Stomach (tissue), 9 donors: ENCODE results near the gene SMYD4. TPM values are rescaled to one million over a fixed set of nuclear protein-coding genes. Genes with fewer than 3 reads are reported as not detected.
A peak's percentile ranks its signal among the peaks of the same experiment; 100 is the strongest.

Experiments used
- DNase-seq, 2 donors: peaks; one replicate each; pipeline versions ENCODE4 v3.0.0 to v3.0.0-alpha.2; 2013 to 2019
- H3K27ac ChIP-seq, 5 donors: fragments of 200-600 bp in 4 of 5; sonication (generic) in 4 of 5; one replicate each; pipeline ENCODE4 v1.5.1; 2013 to 2019; ENCODE audit warnings: mild to moderate bottlenecking in 1 of 5, moderate library complexity in 1 of 5
- H3K27me3 ChIP-seq, 3 donors: fragments of 200-600 bp; sonication (generic); one replicate each; pipeline ENCODE4 v1.5.1; 2017 to 2019; ENCODE audit warnings: mixed run types in 1 of 3
- H3K36me3 ChIP-seq, 4 donors: fragments of 200-600 bp; sonication (generic); 1 replicate in 3 of 4; 2 replicates in 1 of 4; pipeline ENCODE4 v1.5.1; 2016 to 2019
- H3K4me1 ChIP-seq, 4 donors: fragments of 200-600 bp; sonication (generic); one replicate each; pipeline ENCODE4 v1.5.1; 2016 to 2019
- H3K4me3 ChIP-seq, 4 donors: fragments of 200-600 bp; sonication (generic) in 3 of 4; one replicate each; pipeline ENCODE4 v1.5.1; 2016 to 2019; ENCODE audit warnings: mild to moderate bottlenecking in 1 of 4
- H3K9me3 ChIP-seq, 4 donors: fragments of 200-600 bp; sonication (generic); one replicate each; pipeline ENCODE4 v1.5.1; 2016 to 2019
- EP300 ChIP-seq: sonication (generic); formaldehyde crosslinking; IDR thresholded peaks from one replicate; pipeline ENCODE4 v1.6.1; 2017; ENCODE audit warnings: antibody characterized with exemption
- POLR2A ChIP-seq, 4 donors: fragments of 450-650 bp; IDR thresholded peaks; one replicate each; pipeline ENCODE4 v1.6.1; 2016; ENCODE audit warnings: antibody characterized with exemption in 4 of 4, control low read depth in 2 of 4, mild to moderate bottlenecking in 1 of 4, moderate library complexity in 1 of 4
- POLR2AphosphoS5 ChIP-seq, 3 donors: sonication (generic); formaldehyde crosslinking; IDR thresholded peaks; one replicate each; pipeline ENCODE4 v1.6.1; 2016; ENCODE audit warnings: antibody characterized with exemption in 3 of 3
- WGBS, 5 donors: extraction: QIAGEN DNeasy Blood & Tissue Kit in 3 of 5; methylation state at CpG; one replicate each; pipeline versions ENCODE4 v1.1.5 to v1.1.7; 2013 to 2018; 5-methylcytosine and 5-hydroxymethylcytosine counted together
- intact Hi-C: fragments of 100-400 bp; cut with DNase I; formaldehyde crosslinking; loops from one replicate; pipeline ENCODE4 v1.15.1; 2023; ENCODE audit warnings: low total_unique reads
- polyA plus RNA-seq, 3 donors: library from polyadenylated mRNA; stranded (reverse); fragments of 200-250 nt; gene quantifications; one replicate each; pipeline ENCODE4 v1.2.3, GENCODE V29; 2013
- total RNA-seq, 5 donors: library from RNA; depleted of rRNA; stranded (reverse); fragments of >200 nt; gene quantifications; one replicate each; pipeline versions ENCODE4 v1.1.0 to v1.2.3, GENCODE V29; 2014 to 2016
- TF ChIP-seq, protein P1 (sequence below), 7 experiments: fragments of 450-650 bp in 4 of 7; fragments of 200-600 bp in 3 of 7; sonication (generic) in 3 of 7; IDR thresholded peaks; one replicate each; pipeline ENCODE4 v1.5.1; 2016 to 2019; ENCODE audit warnings: antibody characterized with exemption in 7 of 7, control low read depth in 2 of 7, mild to moderate bottlenecking in 1 of 7
- donor health status: healthy with polysubstance abuse.
- donor health status: Bipolar disorder and iron deficiency.
- donor health status: healthy.

SMYD4 gene
- total and polyA plus RNA-seq, 8 donors, result 2.7 to 21.0 (median 6.0) TPM

DNA sequence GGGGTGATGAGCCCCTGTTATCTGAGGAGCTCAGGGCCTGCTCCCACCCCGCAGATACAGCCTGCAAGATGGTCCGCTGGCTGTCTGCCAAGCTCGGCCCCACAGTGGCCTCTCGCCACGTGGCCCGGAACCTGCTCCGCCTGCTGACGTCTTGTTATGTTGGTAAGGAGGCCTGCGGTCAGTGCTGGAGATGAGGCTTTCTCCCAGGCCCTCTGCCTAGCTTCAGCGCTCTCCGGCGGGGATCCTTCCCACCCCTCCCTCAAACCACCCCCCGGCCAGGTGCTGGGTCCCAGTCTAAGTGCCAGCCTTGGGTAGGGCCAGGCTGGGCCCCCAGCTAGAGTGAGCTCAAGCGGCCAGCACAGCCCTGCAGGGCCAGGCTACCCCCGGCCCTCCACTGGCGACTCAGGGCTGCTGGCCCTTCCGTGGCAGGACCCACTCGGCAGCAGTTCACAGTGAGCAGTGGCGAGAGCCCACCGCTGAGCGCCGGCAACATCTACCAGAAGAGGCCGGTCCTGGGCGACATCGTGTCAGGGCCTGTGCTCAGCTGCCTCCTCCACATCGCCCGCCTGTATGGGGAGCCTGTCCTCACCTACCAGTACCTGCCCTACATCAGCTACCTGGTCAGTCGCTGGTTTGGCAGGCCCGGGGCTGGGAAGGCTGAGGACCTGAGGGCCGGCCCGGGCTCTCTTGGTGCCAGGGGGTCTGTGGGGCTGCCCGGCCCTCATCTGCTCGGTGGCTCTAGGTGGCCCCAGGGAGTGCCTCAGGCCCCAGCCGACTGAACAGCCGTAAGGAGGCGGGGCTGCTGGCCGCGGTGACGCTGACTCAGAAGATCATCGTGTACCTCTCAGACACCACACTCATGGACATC, 99.1 kb downstream of the SMYD4 start:
- H3K36me3 ChIP-seq, result peaks cover 50 to 94% (median 88%) of the 10 kb centered on the region in 4 donors
- 65 to 83% (median 74%) methylated on average over 16 to 40 of the region's 40 CpGs for WGBS, 5 donors
- no peaks in the 10 kb centered on the region for H3K9me3 ChIP-seq
- peak; percentile 61 to 92 for DNase-seq
- peaks cover 23 to 58% (median 46%) of the 10 kb centered on the region in 4 donors for H3K4me1 ChIP-seq
- H3K27ac ChIP-seq, result peak overlapping the region; percentile 45 to 88 (median 82)
- no peak for TF ChIP-seq POLR2A (IDR thresholded peaks at IDR 0.05)
- peak; percentile 20 to 59 (median 49) for TF ChIP-seq POLR2AphosphoS5 (IDR thresholded peaks at IDR 0.05)
- no peaks in the 10 kb centered on the region for H3K27me3 ChIP-seq
- peak overlapping the region in 2 of 4 donors; percentile 2 to 21 for H3K4me3 ChIP-seq
- intact Hi-C loops, result no loop called here

DNA sequence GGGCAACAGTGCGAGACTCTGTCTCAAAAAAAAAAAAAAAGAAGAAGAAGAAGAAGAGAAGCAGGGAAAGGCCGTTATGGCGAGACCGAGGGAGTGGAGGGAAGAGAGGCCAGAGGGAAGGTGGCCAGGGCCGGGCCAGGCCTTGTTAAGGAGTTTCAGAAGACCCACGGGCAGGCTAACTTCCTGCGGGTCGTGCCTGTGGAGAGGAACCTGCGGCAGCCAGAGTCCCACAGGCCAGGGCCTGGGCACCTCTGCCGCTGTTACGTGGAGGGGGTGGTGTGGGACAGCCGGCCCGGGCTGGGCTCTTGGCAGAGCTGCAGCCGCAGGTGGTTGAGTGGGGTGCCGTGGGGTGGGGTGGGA, 99.8 kb downstream of the SMYD4 start:
- DNase-seq, result no peak
- intact Hi-C loops, result loop anchor here (10.0 kb wide), 1 partner anchor 45 kb away; no protein-coding TSS in a partner anchor
- no peak for TF ChIP-seq POLR2A (IDR thresholded peaks at IDR 0.05)
- no peak for TF ChIP-seq EP300
- TF ChIP-seq, protein P1, sequence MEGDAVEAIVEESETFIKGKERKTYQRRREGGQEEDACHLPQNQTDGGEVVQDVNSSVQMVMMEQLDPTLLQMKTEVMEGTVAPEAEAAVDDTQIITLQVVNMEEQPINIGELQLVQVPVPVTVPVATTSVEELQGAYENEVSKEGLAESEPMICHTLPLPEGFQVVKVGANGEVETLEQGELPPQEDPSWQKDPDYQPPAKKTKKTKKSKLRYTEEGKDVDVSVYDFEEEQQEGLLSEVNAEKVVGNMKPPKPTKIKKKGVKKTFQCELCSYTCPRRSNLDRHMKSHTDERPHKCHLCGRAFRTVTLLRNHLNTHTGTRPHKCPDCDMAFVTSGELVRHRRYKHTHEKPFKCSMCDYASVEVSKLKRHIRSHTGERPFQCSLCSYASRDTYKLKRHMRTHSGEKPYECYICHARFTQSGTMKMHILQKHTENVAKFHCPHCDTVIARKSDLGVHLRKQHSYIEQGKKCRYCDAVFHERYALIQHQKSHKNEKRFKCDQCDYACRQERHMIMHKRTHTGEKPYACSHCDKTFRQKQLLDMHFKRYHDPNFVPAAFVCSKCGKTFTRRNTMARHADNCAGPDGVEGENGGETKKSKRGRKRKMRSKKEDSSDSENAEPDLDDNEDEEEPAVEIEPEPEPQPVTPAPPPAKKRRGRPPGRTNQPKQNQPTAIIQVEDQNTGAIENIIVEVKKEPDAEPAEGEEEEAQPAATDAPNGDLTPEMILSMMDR (IDR thresholded peaks at IDR 0.05), result no peak
- Histone ChIP-seq H3K36me3 (peaks cover 43 to 88% (median 82%) of the 10 kb centered on the region in 4 donors), H3K4me1 (peaks cover 27 to 64% (median 52%) of the 10 kb centered on the region in 4 donors), H3K27me3 (no peaks in the 10 kb centered on the region), H3K27ac (peak overlapping the region; percentile 36 to 88 (median 82)), H3K9me3 (no peaks in the 10 kb centered on the region), H3K4me3 (peak overlapping the region in 3 of 4 donors; percentile 2 to 21 (median 3))
- WGBS, 5 donors, result 40 to 82% (median 64%) methylated on average over 10 to 15 of the region's 15 CpGs

Other genes starting within 250 kb of the SMYD4 start
- gene SLC43A2, start 201.1 kb downstream of the SMYD4 start, total RNA-seq, result 10 to 100 TPM in 2 of 5 donors, 1 to 10 TPM in 2, under 1 TPM in 1; 0.29 to 15.8 (median 6.5) TPM
- gene SLC43A2, start 201.1 kb downstream of the SMYD4 start, polyA plus RNA-seq, result 1 to 10 TPM; 1.8 to 5.9 (median 4.6) TPM
- 100 to 1,000 TPM in 1 of 5 donors, 10 to 100 TPM in 2, 1 to 10 TPM in 2; 4.1 to 119 (median 53.1) TPM for gene SCARF1, start 184.2 kb downstream of the SMYD4 start, total RNA-seq
- 1 to 10 TPM; 1.4 to 2.7 (median 2.0) TPM for gene SCARF1, start 184.2 kb downstream of the SMYD4 start, polyA plus RNA-seq
- 100 to 1,000 TPM in 1 of 5 donors, 10 to 100 TPM in 3, 1 to 10 TPM in 1; 8.6 to 284 (median 39.1) TPM for gene RILP, start 180.0 kb downstream of the SMYD4 start, total RNA-seq
- gene RILP, start 180.0 kb downstream of the SMYD4 start, polyA plus RNA-seq, result 10 to 100 TPM; 15.6 to 32.4 (median 19.2) TPM
- 100 to 1,000 TPM; 126 to 252 (median 201) TPM for gene PRPF8, start 145.0 kb downstream of the SMYD4 start, total RNA-seq
- gene PRPF8, start 145.0 kb downstream of the SMYD4 start, polyA plus RNA-seq, result 10 to 100 TPM; 33.6 to 83.4 (median 38.4) TPM
- 1 to 10 TPM; 4.5 to 9.6 (median 8.1) TPM for gene TLCD2, start 119.5 kb downstream of the SMYD4 start, total RNA-seq
- 1 to 10 TPM; 2.8 to 3.7 (median 3.1) TPM for gene TLCD2, start 119.5 kb downstream of the SMYD4 start, polyA plus RNA-seq
- 10 to 100 TPM; 13.4 to 56.5 (median 14.0) TPM for gene WDR81, start 105.2 kb downstream of the SMYD4 start, total RNA-seq
- gene WDR81, start 105.2 kb downstream of the SMYD4 start, polyA plus RNA-seq, result 10 to 100 TPM in 2 of 3 donors, 1 to 10 TPM in 1; 9.3 to 10.6 (median 10.2) TPM
- 1 to 10 TPM in 2 of 5 donors, under 1 TPM in 3; 0.45 to 4.1 (median 0.87) TPM for gene SERPINF2, start 87.0 kb downstream of the SMYD4 start, total RNA-seq
- gene SERPINF2, start 87.0 kb downstream of the SMYD4 start, polyA plus RNA-seq, result 1 to 10 TPM in 2 of 3 donors, under 1 TPM in 1; 0.92 to 5.2 (median 1.9) TPM
- gene SERPINF1, start 67.8 kb downstream of the SMYD4 start, total RNA-seq, result 100 to 1,000 TPM in 4 of 5 donors, 10 to 100 TPM in 1; 72.4 to 334 (median 186) TPM
- 100 to 1,000 TPM in 1 of 3 donors, 10 to 100 TPM in 2; 45.5 to 126 (median 68.9) TPM for gene SERPINF1, start 67.8 kb downstream of the SMYD4 start, polyA plus RNA-seq
- gene RPA1, start 103 bp upstream of the SMYD4 start, total RNA-seq, result 10 to 100 TPM; 10.3 to 57.5 (median 27.7) TPM
- gene RPA1, start 103 bp upstream of the SMYD4 start, polyA plus RNA-seq, result 10 to 100 TPM; 14.9 to 24.7 (median 22.9) TPM
- under 1 TPM in 2 of 5 donors, not detected in 3; 0.58 to 0.92 TPM for gene RTN4RL1, start 195.4 kb upstream of the SMYD4 start, total RNA-seq
- gene RTN4RL1, start 195.4 kb upstream of the SMYD4 start, polyA plus RNA-seq, result under 1 TPM in 2 of 3 donors, not detected in 1; 0.50 to 0.85 TPM
- 100 to 1,000 TPM in 2 of 5 donors, 10 to 100 TPM in 3; 26.1 to 188 (median 95.0) TPM for gene DPH1, start 200.3 kb upstream of the SMYD4 start, total RNA-seq
- 10 to 100 TPM; 11.6 to 27.9 (median 17.7) TPM for gene DPH1, start 200.3 kb upstream of the SMYD4 start, polyA plus RNA-seq
- gene OVCA2, start 212.1 kb upstream of the SMYD4 start, total RNA-seq, result 10 to 100 TPM in 3 of 5 donors, 1 to 10 TPM in 1, not detected in 1; 3.1 to 31.9 (median 17.3) TPM
- gene OVCA2, start 212.1 kb upstream of the SMYD4 start, polyA plus RNA-seq, result 10 to 100 TPM; 60.3 to 83.4 (median 66.7) TPM
- 100 to 1,000 TPM in 1 of 5 donors, 10 to 100 TPM in 1, 1 to 10 TPM in 3; 7.6 to 107 (median 9.4) TPM for gene HIC1, start 225.2 kb upstream of the SMYD4 start, total RNA-seq
- gene HIC1, start 225.2 kb upstream of the SMYD4 start, polyA plus RNA-seq, result 10 to 100 TPM in 1 of 3 donors, 1 to 10 TPM in 2; 1.5 to 11.2 (median 6.2) TPM